ENCODE results near the gene WDR35. TPM values are rescaled to one million over a fixed set of nuclear protein-coding genes. Genes with fewer than 3 reads are reported as not detected.

Gene WDR35
- total RNA-seq, 2 donors from 2014 or later, result 6.7 to 8.9 TPM

GRCh38 chr2:19949071-19949470, 40.8 kb downstream of the WDR35 start:
- TF ChIP-seq POLR2A (IDR thresholded peaks at IDR 0.05), result no peak
- no peak for TF ChIP-seq CTCF (IDR thresholded peaks at IDR 0.05)
- ATAC-seq (no peak), DNase-seq (no peak)
- no peaks in the 10 kb centered on the region for H3K4me1 ChIP-seq
- no peaks in the 10 kb centered on the region for H3K9me3 ChIP-seq
- H3K36me3 ChIP-seq (replicated peaks in 1 of 2; ENCODE audit: insufficient read depth in 1 of 2, low read depth in 2 of 2), result no peaks in the 10 kb centered on the region
- intact Hi-C loops (cut with DNase I), result no loop called here
- H3K27ac ChIP-seq, result no peak overlapping the region
- no peaks in the 10 kb centered on the region for H3K27me3 ChIP-seq
- no peak overlapping the region for H3K4me3 ChIP-seq

GRCh38 chr2:19947184-19947940, 42.5 kb downstream of the WDR35 start:
- H3K27me3 ChIP-seq, result no peaks in the 10 kb centered on the region
- H3K4me1 ChIP-seq, result no peaks in the 10 kb centered on the region
- H3K36me3 ChIP-seq (replicated peaks in 1 of 2; ENCODE audit: insufficient read depth in 1 of 2, low read depth in 2 of 2), result no peaks in the 10 kb centered on the region
- H3K4me3 ChIP-seq, result no peak overlapping the region
- intact Hi-C loops (cut with DNase I), result no loop called here
- WGBS, 2 donors, result 87 to 89% methylated on average over 4 of the region's 4 CpGs
- DNase-seq, result no peak
- no peaks in the 10 kb centered on the region for H3K9me3 ChIP-seq
- TF ChIP-seq POLR2A (IDR thresholded peaks at IDR 0.05) (no peak), CTCF (IDR thresholded peaks at IDR 0.05) (no peak)
- H3K27ac ChIP-seq, result no peak overlapping the region
- ATAC-seq, result no peak

- intact Hi-C loops (cut with DNase I), result no loop called here
- Histone ChIP-seq H3K9me3 (no peaks in the 10 kb centered on the region), H3K4me3 (no peak overlapping the region), H3K27me3 (no peaks in the 10 kb centered on the region), H3K4me1 (no peaks in the 10 kb centered on the region), H3K36me3 (replicated peaks in 1 of 2; ENCODE audit: insufficient read depth in 1 of 2, low read depth in 2 of 2) (no peaks in the 10 kb centered on the region), H3K27ac (no peak overlapping the region)
- ATAC-seq (no peak), DNase-seq (no peak)
- TF ChIP-seq CTCF (IDR thresholded peaks at IDR 0.05) (no peak), POLR2A (IDR thresholded peaks at IDR 0.05) (no peak)
- WGBS, 2 donors, result 82 to 89% methylated on average over 2 of the region's 2 CpGs
Observed at GRCh38 chr2:19944205-19944845, 45.6 kb downstream of the WDR35 start.

GRCh38 chr2:19943189-19943588, 46.7 kb downstream of the WDR35 start:
- H3K9me3 ChIP-seq, result no peaks in the 10 kb centered on the region
- H3K4me1 ChIP-seq, result no peaks in the 10 kb centered on the region
- DNase-seq (no peak), ATAC-seq (no peak)
- TF ChIP-seq POLR2A (IDR thresholded peaks at IDR 0.05), result no peak
- TF ChIP-seq CTCF (IDR thresholded peaks at IDR 0.05), result no peak
- intact Hi-C loops (cut with DNase I), result no loop called here
- no peaks in the 10 kb centered on the region for H3K36me3 ChIP-seq (replicated peaks in 1 of 2; ENCODE audit: insufficient read depth in 1 of 2, low read depth in 2 of 2)
- H3K27me3 ChIP-seq, result no peaks in the 10 kb centered on the region
- 14 to 15% methylated on average over 1 of the region's 1 CpG for WGBS, 2 donors
- H3K4me3 ChIP-seq, result no peak overlapping the region
- H3K27ac ChIP-seq, result no peak overlapping the region

GRCh38 chr2:19942199-19942598, 47.7 kb downstream of the WDR35 start:
- ATAC-seq (no peak), DNase-seq (no peak)
- TF ChIP-seq POLR2A (IDR thresholded peaks at IDR 0.05), result no peak
- TF ChIP-seq CTCF (IDR thresholded peaks at IDR 0.05), result no peak
- H3K36me3 ChIP-seq (replicated peaks in 1 of 2; ENCODE audit: insufficient read depth in 1 of 2, low read depth in 2 of 2), result peaks cover 0 to 5% of the 10 kb centered on the region in 2 donors
- H3K4me1 ChIP-seq, result no peaks in the 10 kb centered on the region
- H3K27ac ChIP-seq, result no peak overlapping the region
- no peak overlapping the region for H3K4me3 ChIP-seq
- H3K27me3 ChIP-seq, result no peaks in the 10 kb centered on the region
- intact Hi-C loops (cut with DNase I), result no loop called here
- no peaks in the 10 kb centered on the region for H3K9me3 ChIP-seq

All from body of pancreas (tissue), 4 donors.